OCI-LY3 (cell line): ENCODE measurements around the gene IL9.

Source experiments
- H2AFZ ChIP-seq: fragments of 200-600, 300-600 bp; shearing (Covaris generic); 2 replicates; pipeline ENCODE4 v1.6.0; 2014; ENCODE audit warnings: antibody characterized with exemption, low read depth, low read length
- H3K27ac ChIP-seq: fragments of 200-600, 300-600 bp; sonication (generic); 2 replicates; pipeline ENCODE4 v1.5.1; 2014; ENCODE audit warnings: mild to moderate bottlenecking, low read length, moderate library complexity, mixed read lengths
- H3K27me3 ChIP-seq: fragments of 200-600, 300-600 bp; sonication (generic); 2 replicates; pipeline ENCODE4 v1.6.1; 2014; ENCODE audit warnings: low read depth, low read length, mixed read lengths
- H3K36me3 ChIP-seq: fragments of 200-600, 300-600 bp; sonication (generic); replicated peaks from 2 replicates; pipeline ENCODE3; 2014; ENCODE audit warnings: low read depth, low read length, mixed read lengths
- H3K4me1 ChIP-seq: fragments of 300-600, 200-600 bp; sonication (generic); 2 replicates; pipeline ENCODE4 v1.6.1; 2014; ENCODE audit warnings: low read length, mixed read lengths
- H3K4me2 ChIP-seq: fragments of 200-600, 300-600 bp; sonication (generic); 2 replicates; pipeline ENCODE4 v1.6.1; 2014; ENCODE audit warnings: low read length, mixed read lengths
- H3K4me3 ChIP-seq: fragments of 300-600, 200-600 bp; sonication (generic); 2 replicates; pipeline ENCODE4 v1.5.1; 2014; ENCODE audit warnings: antibody characterized with exemption, mild to moderate bottlenecking, low read length, moderate library complexity
- H3K79me2 ChIP-seq: fragments of 300-600, 200-600 bp; shearing (Covaris generic); 2 replicates; pipeline ENCODE4 v1.6.1; 2014; ENCODE audit warnings: mild to moderate bottlenecking, low read length, mixed read lengths
- H3K9ac ChIP-seq: fragments of 300-600, 200-600 bp; shearing (Covaris generic); 2 replicates; pipeline ENCODE4 v1.6.0; 2014; ENCODE audit warnings: mild to moderate bottlenecking, low read length, moderate library complexity
- H3K9me3 ChIP-seq: fragments of 200-600, 300-600 bp; shearing (Covaris generic); 2 replicates; pipeline ENCODE4 v1.6.1; 2014; ENCODE audit warnings: low read length, mixed read lengths; ENCODE audit not compliant: insufficient read depth
- H4K20me1 ChIP-seq: fragments of 200-600, 300-600 bp; sonication (generic); 2 replicates; pipeline ENCODE4 v1.6.1; 2016; ENCODE audit warnings: low read length, mixed read lengths; ENCODE audit not compliant: insufficient read depth
- EZH2phosphoT487 ChIP-seq: fragments of 200-600 bp; shearing (Covaris generic); IDR thresholded peaks from 2 replicates; pipeline ENCODE4 v1.6.1; 2018; ENCODE audit warnings: antibody characterized with exemption, mixed run types, low read depth
- TF ChIP-seq, protein P1 (sequence below): fragments of 200-600, 300-600 bp; sonication (generic); IDR thresholded peaks from 2 replicates; pipeline ENCODE4 v1.5.1; 2014; ENCODE audit warnings: antibody characterized with exemption, low read length, low read depth

Gene IL9

DNA sequence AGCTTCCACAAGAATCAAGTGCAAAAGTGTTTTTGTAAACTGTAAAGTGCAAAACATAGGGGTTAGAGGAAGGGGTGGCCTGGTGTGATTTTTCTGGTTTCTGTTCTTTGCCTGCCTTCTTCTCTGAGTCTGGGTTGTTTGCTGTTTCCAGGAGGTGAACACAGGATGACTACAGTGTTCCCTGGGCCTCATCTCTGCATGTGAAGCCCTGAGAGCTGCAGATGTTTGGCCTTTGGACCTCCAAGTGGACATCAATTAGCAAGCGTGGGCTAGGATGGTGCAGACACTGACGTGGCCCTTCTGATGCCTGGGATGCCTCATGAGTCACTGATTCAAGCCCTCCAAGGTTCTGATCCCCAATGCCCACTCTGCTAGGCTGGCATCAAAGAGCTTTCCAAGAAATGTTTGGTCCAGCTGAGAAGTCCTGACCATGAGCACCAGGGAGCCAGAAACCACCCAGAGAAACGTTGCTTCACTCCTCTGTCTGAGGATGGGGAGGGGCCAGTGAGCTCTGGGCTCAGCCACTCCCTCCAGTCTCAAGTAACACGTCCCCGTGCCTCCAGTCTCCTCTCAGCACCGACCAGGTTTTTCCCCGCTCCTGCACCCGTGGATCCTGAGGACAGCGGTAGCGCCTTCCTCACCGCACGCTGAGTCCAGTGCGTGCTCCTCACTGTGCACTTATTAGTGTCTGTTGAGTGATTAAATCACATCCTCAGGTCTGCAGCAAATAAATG, 7.6 kb downstream of the IL9 start:
- Histone ChIP-seq H2AFZ (no peak overlapping the region), H3K79me2 (no peaks in the 10 kb centered on the region), H3K27me3 (peaks cover 31% of the 10 kb centered on the region), H3K9me3 (no peaks in the 10 kb centered on the region), H3K4me3 (peak overlapping the region; percentile 46), H3K36me3 (no peaks in the 10 kb centered on the region), H3K4me1 (peaks cover 18% of the 10 kb centered on the region), H3K27ac (no peak overlapping the region), H4K20me1 (no peaks in the 10 kb centered on the region), H3K4me2 (peak overlapping the region; percentile 64), H3K9ac (no peak overlapping the region)
- TF ChIP-seq EZH2phosphoT487: no peak
- TF ChIP-seq, protein P1, sequence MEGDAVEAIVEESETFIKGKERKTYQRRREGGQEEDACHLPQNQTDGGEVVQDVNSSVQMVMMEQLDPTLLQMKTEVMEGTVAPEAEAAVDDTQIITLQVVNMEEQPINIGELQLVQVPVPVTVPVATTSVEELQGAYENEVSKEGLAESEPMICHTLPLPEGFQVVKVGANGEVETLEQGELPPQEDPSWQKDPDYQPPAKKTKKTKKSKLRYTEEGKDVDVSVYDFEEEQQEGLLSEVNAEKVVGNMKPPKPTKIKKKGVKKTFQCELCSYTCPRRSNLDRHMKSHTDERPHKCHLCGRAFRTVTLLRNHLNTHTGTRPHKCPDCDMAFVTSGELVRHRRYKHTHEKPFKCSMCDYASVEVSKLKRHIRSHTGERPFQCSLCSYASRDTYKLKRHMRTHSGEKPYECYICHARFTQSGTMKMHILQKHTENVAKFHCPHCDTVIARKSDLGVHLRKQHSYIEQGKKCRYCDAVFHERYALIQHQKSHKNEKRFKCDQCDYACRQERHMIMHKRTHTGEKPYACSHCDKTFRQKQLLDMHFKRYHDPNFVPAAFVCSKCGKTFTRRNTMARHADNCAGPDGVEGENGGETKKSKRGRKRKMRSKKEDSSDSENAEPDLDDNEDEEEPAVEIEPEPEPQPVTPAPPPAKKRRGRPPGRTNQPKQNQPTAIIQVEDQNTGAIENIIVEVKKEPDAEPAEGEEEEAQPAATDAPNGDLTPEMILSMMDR: no peak

DNA sequence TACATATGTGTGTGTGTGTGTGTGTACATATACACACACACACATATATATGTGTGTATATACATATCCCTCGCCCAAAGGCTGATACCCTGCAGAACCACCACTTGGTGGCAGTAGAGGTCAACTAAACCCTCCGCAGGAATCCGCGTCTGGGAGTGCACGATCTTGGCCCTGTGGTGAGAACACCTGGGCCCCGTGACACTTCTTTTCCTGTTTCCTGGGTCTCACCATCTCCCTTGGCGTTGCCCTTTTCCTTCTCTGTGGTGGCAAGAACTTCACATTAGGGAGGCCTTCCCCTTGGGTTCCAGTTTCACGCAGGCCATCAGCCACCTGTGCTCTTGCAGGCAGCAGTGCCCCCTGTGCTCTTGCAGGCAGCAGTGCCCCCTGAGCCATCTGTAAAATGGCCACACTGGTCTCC, 8.2 kb downstream of the IL9 start:
- H3K27me3 ChIP-seq: peaks cover 34% of the 10 kb centered on the region

DNA sequence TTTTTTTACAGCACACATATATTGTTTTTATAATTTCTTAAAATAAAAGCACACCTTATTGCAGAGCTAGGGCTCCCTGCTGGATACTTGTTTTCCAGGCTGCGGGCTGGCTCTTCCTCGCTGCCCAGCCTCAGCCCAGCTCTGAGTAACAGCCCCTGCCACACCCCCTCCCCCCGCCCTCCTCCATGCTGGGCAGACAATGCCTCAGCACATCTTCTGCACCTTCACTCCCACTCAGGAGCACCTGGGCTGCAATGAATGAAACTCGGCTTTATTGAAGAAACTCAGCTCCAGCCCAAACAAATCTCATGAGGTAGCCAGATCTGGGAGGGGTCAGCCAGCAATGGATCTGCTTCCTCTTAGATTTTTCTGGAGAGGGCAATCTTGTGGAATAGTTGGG, 9.5 kb downstream of the IL9 start:
- peaks cover 25% of the 10 kb centered on the region for H3K27me3 ChIP-seq
- no peak overlapping the region for H3K4me3 ChIP-seq
- no peak for TF ChIP-seq EZH2phosphoT487
- TF ChIP-seq, protein P1: no peak
- no peaks in the 10 kb centered on the region for H3K79me2 ChIP-seq
- no peak overlapping the region for H3K27ac ChIP-seq
- no peak overlapping the region for H2AFZ ChIP-seq
- no peaks in the 10 kb centered on the region for H3K36me3 ChIP-seq
- H3K4me2 ChIP-seq: no peak overlapping the region
- peaks cover 13% of the 10 kb centered on the region for H3K4me1 ChIP-seq
- H4K20me1 ChIP-seq: no peaks in the 10 kb centered on the region
- no peaks in the 10 kb centered on the region for H3K9me3 ChIP-seq
- H3K9ac ChIP-seq: no peak overlapping the region

More for the DNA sequence above, 8.2 kb downstream of the IL9 start:
- peaks cover 18% of the 10 kb centered on the region for H3K4me1 ChIP-seq
- TF ChIP-seq, protein P1: peak; percentile 80
- no peak for TF ChIP-seq EZH2phosphoT487
- no peak overlapping the region for H3K27ac ChIP-seq
- H3K9ac ChIP-seq: no peak overlapping the region
- H3K4me3 ChIP-seq: peak overlapping the region; percentile 46
- H4K20me1 ChIP-seq: no peaks in the 10 kb centered on the region
- H2AFZ ChIP-seq: no peak overlapping the region
- H3K4me2 ChIP-seq: peak overlapping the region; percentile 64
- no peaks in the 10 kb centered on the region for H3K79me2 ChIP-seq
- H3K36me3 ChIP-seq: no peaks in the 10 kb centered on the region
- no peaks in the 10 kb centered on the region for H3K9me3 ChIP-seq

DNA sequence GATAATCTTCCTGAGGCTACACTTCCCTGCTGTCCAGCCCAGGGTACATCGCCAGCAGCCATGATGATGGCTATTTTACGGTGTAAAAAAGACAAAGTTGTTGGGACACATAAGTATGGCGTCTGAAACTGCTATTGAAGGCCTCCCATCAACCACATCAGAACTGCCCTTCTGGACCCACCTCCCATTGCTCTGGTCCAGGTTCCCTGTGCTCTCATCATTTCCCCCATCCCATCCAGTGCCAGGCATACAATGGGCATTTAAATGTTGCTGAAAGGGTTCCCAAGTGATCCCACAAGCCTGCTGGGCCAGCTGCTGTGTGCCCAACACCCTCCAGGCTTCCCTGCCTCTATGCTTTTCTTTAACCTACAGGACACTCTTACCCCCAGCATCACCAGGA, 10.6 kb downstream of the IL9 start:
- TF ChIP-seq EZH2phosphoT487: no peak
- TF ChIP-seq, protein P1: no peak
- H3K9ac ChIP-seq: no peak overlapping the region
- H3K4me2 ChIP-seq: no peak overlapping the region
- peaks cover 24% of the 10 kb centered on the region for H3K27me3 ChIP-seq
- no peaks in the 10 kb centered on the region for H3K9me3 ChIP-seq
- H3K36me3 ChIP-seq: no peaks in the 10 kb centered on the region
- H3K27ac ChIP-seq: no peak overlapping the region
- no peaks in the 10 kb centered on the region for H3K79me2 ChIP-seq
- H3K4me3 ChIP-seq: no peak overlapping the region
- no peaks in the 10 kb centered on the region for H4K20me1 ChIP-seq
- peaks cover 3% of the 10 kb centered on the region; the same call in 1 of the 2 replicates for H3K4me1 ChIP-seq
- H2AFZ ChIP-seq: no peak overlapping the region
